Osteoblast (primary cell): ENCODE data around the gene SLC12A1. TPM values are rescaled to one million over a fixed set of nuclear protein-coding genes. Genes with fewer than 3 reads are reported as not detected.
A peak's percentile ranks its signal among the peaks of the same experiment; 100 is the strongest.

Experiments
- DNase-seq: peaks from one replicate; pipeline ENCODE4 v3.0.0; 2011; ENCODE audit warnings: low spot score, mixed read lengths; ENCODE audit not compliant: insufficient read length; ENCODE audit errors: missing footprints
- H2AFZ ChIP-seq: 2 replicates; pipeline ENCODE4 v1.6.0; 2011; ENCODE audit warnings: mild to moderate bottlenecking, low read length
- H3K27ac ChIP-seq: 2 replicates; pipeline ENCODE4 v1.5.1; 2011; ENCODE audit warnings: mild to moderate bottlenecking, low read depth, low read length, moderate library complexity
- H3K27me3 ChIP-seq: 2 replicates; pipeline ENCODE4 v1.6.0; 2012; ENCODE audit warnings: mild to moderate bottlenecking, control low read depth, inconsistent platforms, low read length, moderate library complexity; ENCODE audit not compliant: insufficient read depth
- H3K36me3 ChIP-seq: 2 replicates; pipeline ENCODE4 v1.5.1; 2011; ENCODE audit warnings: mild to moderate bottlenecking, low read length, control low read depth, moderate library complexity; ENCODE audit not compliant: insufficient read depth
- H3K4me1 ChIP-seq: 2 replicates; pipeline ENCODE4 v1.5.1; 2011; ENCODE audit warnings: mild to moderate bottlenecking, low read length, control low read depth, moderate library complexity; ENCODE audit not compliant: insufficient read depth
- H3K4me2 ChIP-seq: 2 replicates; pipeline ENCODE4 v1.6.0; 2011; ENCODE audit warnings: mild to moderate bottlenecking, low read length; ENCODE audit not compliant: insufficient read depth
- H3K4me3 ChIP-seq: fragments of 200-600 bp; sonication (generic); 3 replicates; pipeline ENCODE4 v1.5.1; 2012; ENCODE audit warnings: mild to moderate bottlenecking, low read length, inconsistent platforms; ENCODE audit not compliant: insufficient read depth
- H3K79me2 ChIP-seq: 2 replicates; pipeline ENCODE4 v1.6.0; 2012; ENCODE audit warnings: mild to moderate bottlenecking, low read length, control low read depth, inconsistent platforms; ENCODE audit not compliant: insufficient read depth
- H3K9me3 ChIP-seq: 2 replicates; pipeline ENCODE4 v1.5.1; 2011; ENCODE audit warnings: low read depth, low read length, control low read depth
- H4K20me1 ChIP-seq: 2 replicates; pipeline ENCODE4 v1.6.0; 2012; ENCODE audit warnings: mild to moderate bottlenecking, low read length, control low read depth; ENCODE audit not compliant: insufficient read depth
- CTCF ChIP-seq: IDR thresholded peaks from 2 replicates; pipeline ENCODE4 v1.5.1; 2011; ENCODE audit warnings: mild to moderate bottlenecking, low read depth, low read length, moderate library complexity; ENCODE audit errors: extremely low read depth
- small RNA-seq: library from RNA; depleted of rRNA; stranded (forward); fragments of <200 nt; gene quantifications from one replicate; pipeline ENCODE3, GENCODE V24; 2012
- total RNA-seq: library from RNA; depleted of rRNA; stranded (reverse); fragments of >200 nt; gene quantifications from 2 replicates; pipeline ENCODE4 v1.2.3, GENCODE V29; 2012

SLC12A1 gene
- total RNA-seq, 1 donor = not detected

DNA sequence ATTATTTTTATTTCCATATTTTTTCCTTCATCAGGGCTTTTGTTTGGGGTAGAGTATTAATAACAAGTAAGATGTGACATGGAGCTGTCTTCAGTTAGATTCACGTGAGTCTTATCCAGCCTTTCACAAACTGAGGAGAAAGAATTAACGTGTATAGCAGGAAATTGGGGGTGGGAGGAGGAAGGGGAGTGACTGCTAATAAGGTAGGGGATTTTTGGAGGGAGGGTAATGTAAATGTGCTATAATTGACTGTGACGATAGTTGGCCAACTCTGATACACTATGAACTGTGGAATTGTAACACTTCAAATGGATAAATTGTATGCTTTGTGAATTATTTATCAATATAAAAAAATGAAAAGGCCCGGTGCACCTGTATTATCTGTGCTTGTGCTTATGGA lies 134.0 kb downstream of the SLC12A1 start:
- no peak overlapping the region for H3K4me2 ChIP-seq
- DNase-seq = no peak
- H3K9me3 ChIP-seq = no peaks in the 10 kb centered on the region
- H3K4me3 ChIP-seq = no peak overlapping the region
- no peak overlapping the region for H3K27ac ChIP-seq
- no peaks in the 10 kb centered on the region for H3K4me1 ChIP-seq
- no peaks in the 10 kb centered on the region for H3K79me2 ChIP-seq
- no peaks in the 10 kb centered on the region for H4K20me1 ChIP-seq
- no peak overlapping the region for H2AFZ ChIP-seq
- peaks cover 24% of the 10 kb centered on the region for H3K36me3 ChIP-seq
- no peaks in the 10 kb centered on the region for H3K27me3 ChIP-seq
- TF ChIP-seq CTCF = no peak

- DNase-seq = no peak
- Histone ChIP-seq H3K79me2 (no peaks in the 10 kb centered on the region), H3K4me2 (no peak overlapping the region), H3K27me3 (no peaks in the 10 kb centered on the region), H3K4me1 (no peaks in the 10 kb centered on the region), H3K9me3 (no peaks in the 10 kb centered on the region), H2AFZ (no peak overlapping the region), H4K20me1 (no peaks in the 10 kb centered on the region), H3K36me3 (peaks cover 7% of the 10 kb centered on the region), H3K4me3 (no peak overlapping the region), H3K27ac (no peak overlapping the region)
- no peak for TF ChIP-seq CTCF
These were observed 137.8 kb downstream of the SLC12A1 start for GRCh38 chr15:48343865-48344264.

GRCh38 chr15:48345516-48345915 lies 139.4 kb downstream of the SLC12A1 start:
- no peaks in the 10 kb centered on the region for H3K9me3 ChIP-seq
- H3K4me1 ChIP-seq = no peaks in the 10 kb centered on the region
- H4K20me1 ChIP-seq = no peaks in the 10 kb centered on the region
- peaks cover 7% of the 10 kb centered on the region for H3K36me3 ChIP-seq
- no peaks in the 10 kb centered on the region for H3K79me2 ChIP-seq
- TF ChIP-seq CTCF = no peak
- no peak overlapping the region for H3K4me2 ChIP-seq
- no peaks in the 10 kb centered on the region for H3K27me3 ChIP-seq
- H2AFZ ChIP-seq = no peak overlapping the region
- H3K4me3 ChIP-seq = no peak overlapping the region
- H3K27ac ChIP-seq = no peak overlapping the region
- no peak for DNase-seq

DNA sequence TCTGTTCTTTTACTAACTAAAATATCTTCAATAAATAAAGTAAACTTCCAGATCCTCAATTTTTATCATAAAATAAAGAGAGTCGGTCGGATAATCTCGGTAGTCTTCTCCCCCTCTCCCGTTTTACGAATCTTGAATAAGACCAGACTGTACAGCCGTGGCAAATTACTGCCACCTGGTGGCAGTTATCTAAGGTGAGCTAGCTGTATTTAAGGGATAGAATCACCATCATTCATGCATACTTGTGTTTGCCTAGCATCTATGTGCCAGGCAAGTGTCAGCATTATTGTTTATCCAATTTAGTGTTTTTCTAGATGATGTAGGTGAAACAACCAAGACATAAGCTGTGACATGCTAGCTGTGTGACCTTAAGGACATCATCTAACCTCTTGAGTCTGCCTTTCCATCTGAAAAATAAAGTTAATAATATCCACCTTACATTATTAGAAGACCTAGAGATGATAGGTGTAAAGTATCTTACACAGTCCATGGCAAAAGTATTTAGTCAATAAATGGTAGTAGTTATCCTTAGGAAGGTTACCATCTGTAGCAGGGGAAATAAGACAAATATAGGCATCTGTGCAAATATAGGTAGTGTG lies 146.5 kb downstream of the SLC12A1 start:
- Histone ChIP-seq H3K79me2 (no peaks in the 10 kb centered on the region), H3K27me3 (no peaks in the 10 kb centered on the region), H3K4me3 (no peak overlapping the region), H2AFZ (no peak overlapping the region), H3K27ac (no peak overlapping the region), H3K4me2 (peak overlapping the region; percentile 77), H3K36me3 (no peaks in the 10 kb centered on the region), H4K20me1 (no peaks in the 10 kb centered on the region), H3K4me1 (peaks cover 10% of the 10 kb centered on the region), H3K9me3 (no peaks in the 10 kb centered on the region)
- peak; percentile 71 for DNase-seq
- peak; percentile 90 for TF ChIP-seq CTCF

Small RNA genes within 50 kb of the gene (small RNA-seq; reads per million reads assigned to genes)
- gene RF00019 = not detected

Other genes with a start within 250 kb of the SLC12A1 start
- gene SLC24A5, start 85.3 kb upstream of the SLC12A1 start, total RNA-seq = not detected in 2 replicates
- 0.88 and 1.1 TPM in 2 replicates for gene MYEF2, start 28.0 kb upstream of the SLC12A1 start, total RNA-seq
- not detected in 2 replicates for gene CTXN2, start 14.6 kb upstream of the SLC12A1 start, total RNA-seq
- 43.6 and 49.2 TPM in 2 replicates for gene DUT, start 125.1 kb downstream of the SLC12A1 start, total RNA-seq